Gastroesophageal sphincter (tissue), 3 donors: ENCODE data around the gene GRM7.

ENCODE experiments used
- POLR2A ChIP-seq, 2 donors: fragments of 450-650 bp; IDR thresholded peaks; one replicate each; pipeline ENCODE4 v1.6.1; 2017; ENCODE audit warnings: antibody characterized with exemption in 2 of 2, mild to moderate bottlenecking in 2 of 2, moderate library complexity in 1 of 2
- POLR2AphosphoS5 ChIP-seq: sonication (generic); formaldehyde crosslinking; IDR thresholded peaks from one replicate; pipeline ENCODE4 v1.6.1; 2017; ENCODE audit warnings: antibody characterized with exemption
- TF ChIP-seq, protein P1 (sequence below), 4 experiments: fragments of 200-600 bp in 2 of 4; fragments of 450-650 bp in 2 of 4; sonication (generic) in 1 of 4; IDR thresholded peaks; one replicate each; pipeline ENCODE4 v1.5.1; 2017 to 2019; ENCODE audit warnings: antibody characterized with exemption in 4 of 4, mild to moderate bottlenecking in 2 of 4, moderate library complexity in 2 of 4

DNA sequence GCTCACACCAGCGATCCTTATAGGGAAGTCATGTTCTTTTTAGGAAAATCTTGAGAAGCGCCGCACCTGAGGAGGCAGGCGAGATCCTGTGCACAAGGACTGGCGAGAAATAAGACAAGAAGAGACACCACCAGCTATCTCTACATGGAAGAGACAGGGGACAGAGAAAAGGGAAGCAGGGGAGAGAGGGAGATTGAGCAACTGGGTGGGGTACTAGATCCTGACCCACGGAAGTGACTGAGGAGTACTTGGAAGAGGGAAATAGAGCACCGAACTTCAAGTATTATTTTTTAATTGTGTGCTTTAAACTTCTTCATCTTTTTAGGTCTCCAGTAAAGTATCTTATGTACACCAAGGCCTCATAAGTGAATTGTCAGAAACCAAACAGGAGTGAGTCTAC lies 898.7 kb downstream of the GRM7 start:
- TF ChIP-seq, protein P1, sequence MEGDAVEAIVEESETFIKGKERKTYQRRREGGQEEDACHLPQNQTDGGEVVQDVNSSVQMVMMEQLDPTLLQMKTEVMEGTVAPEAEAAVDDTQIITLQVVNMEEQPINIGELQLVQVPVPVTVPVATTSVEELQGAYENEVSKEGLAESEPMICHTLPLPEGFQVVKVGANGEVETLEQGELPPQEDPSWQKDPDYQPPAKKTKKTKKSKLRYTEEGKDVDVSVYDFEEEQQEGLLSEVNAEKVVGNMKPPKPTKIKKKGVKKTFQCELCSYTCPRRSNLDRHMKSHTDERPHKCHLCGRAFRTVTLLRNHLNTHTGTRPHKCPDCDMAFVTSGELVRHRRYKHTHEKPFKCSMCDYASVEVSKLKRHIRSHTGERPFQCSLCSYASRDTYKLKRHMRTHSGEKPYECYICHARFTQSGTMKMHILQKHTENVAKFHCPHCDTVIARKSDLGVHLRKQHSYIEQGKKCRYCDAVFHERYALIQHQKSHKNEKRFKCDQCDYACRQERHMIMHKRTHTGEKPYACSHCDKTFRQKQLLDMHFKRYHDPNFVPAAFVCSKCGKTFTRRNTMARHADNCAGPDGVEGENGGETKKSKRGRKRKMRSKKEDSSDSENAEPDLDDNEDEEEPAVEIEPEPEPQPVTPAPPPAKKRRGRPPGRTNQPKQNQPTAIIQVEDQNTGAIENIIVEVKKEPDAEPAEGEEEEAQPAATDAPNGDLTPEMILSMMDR (IDR thresholded peaks at IDR 0.05): no peak
- TF ChIP-seq POLR2A (IDR thresholded peaks at IDR 0.05) (no peak), POLR2AphosphoS5 (no peak)
